CD4-positive, alpha-beta T cell treated with Interleukin-6 for 4 hours (primary cell): ENCODE measurements around the gene EHMT1.

ENCODE experiments used
- DNase-seq: peaks from one replicate; pipeline ENCODE4 v3.0.0-alpha.2; 2020; ENCODE audit warnings: mixed read lengths

Gene EHMT1

DNA sequence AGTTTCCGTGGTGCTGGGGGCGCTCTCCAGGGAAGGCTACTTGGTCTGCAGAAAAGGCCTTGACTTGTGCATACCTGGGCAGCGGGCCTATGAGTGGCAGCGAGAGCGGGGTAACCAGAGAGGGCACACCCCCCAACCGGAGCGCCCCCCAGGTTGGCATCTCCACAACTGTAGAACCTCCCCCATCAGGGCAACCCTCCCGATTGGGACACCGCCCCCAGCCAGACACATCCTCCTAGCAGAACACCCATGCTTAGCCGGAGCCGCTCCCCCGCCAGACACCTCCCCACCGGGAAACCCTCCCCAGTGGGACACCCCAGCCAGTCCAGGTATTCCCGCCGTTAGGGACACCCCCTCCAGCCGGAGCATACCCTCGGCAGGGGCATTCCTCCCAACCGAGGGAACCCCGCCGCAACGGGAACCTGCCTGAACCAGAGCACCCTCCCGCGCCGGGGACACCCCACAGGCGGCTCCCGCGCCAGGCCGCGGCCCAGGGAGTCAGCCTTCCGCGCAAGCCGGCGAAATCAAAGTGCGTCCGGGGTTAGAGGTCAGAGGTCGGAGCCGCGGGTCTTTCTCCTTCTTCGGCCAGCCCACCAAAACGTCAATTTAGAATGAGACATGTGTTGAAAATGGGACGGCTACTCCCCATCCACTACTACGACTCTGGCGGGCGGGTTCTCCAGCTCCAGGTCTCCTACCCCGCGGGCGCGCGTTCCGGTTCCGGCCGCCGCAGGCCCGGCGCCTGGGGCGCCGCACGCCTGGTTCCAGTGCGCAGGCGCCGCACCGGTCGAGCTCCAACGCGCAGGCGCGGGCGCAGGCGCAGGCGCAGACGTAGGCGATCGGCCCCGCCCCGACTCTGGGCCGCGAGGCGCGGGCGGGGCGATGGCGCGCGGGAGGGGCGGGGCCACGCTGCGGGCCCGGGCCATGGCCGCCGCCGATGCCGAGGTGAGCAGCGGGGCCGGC, at the start of gene EHMT1:
TSS of gene EHMT1 (plus strand) at position 901 of the 963 bp plus-strand sequence. CDS start at position 925, 24 bp downstream.
- peak; percentile 89 for DNase-seq

DNA sequence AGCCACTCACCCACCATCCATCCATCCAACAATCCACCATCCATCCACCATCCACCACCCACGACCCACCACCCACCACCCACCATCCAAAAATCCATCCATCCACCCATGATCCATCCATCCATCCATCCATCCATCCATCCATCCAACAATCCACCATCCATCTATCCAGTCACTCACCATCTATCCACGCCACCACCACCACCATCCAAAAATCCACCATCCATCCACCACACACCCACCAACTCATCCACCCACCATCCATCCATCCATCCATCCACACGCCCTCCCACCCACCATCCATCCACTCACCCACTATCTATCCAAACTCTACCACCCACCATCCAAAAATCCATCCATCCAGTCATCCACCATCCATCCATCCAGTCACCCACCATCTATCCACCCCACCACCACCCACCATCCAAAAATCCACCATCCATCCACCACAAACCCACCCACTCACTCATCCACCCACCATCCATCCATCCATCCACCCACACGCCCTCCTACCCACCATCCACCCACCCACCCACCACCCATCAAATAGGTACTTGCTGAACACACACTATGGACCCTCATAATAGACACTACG, 49.1 kb upstream of the EHMT1 start:
- DNase-seq: no peak

DNA sequence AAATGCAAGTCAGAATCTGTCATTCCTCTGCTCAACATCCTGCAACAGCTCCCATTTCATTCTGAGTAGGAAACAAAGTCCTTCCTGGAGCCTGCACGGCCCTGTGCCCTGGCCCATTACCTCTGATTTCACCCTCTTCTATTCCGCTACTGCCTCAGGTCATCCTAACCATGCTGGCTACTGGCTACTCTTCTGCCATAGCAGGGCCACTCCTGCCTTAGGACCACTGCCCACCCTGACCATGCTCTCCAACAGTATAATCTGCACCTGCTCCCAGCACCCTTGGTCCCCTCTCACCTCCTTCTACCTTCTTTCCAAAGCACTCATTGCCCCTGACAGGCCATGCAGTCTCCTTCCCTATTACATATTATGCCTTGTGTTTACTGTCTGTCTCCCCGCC, 48.2 kb upstream of the EHMT1 start:
- no peak for DNase-seq

DNA sequence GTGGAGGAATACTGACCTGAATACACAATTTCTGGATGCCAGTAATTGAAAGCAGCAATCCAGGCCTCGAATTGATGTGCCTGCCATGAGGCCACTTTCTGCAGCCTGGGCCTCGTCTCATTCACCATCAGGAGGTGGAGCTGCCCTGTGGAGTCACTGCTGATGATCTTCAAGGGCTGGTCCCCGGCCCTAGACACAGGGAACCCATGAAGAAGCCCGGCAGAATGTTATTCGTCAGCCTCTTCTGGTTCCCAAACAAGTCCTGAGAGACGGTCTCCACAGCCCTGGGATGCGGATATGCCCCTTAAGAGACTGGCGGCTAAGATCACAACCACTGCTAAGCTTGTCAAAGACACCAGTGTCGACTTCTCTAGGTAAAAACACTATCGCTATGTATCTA, 44.6 kb upstream of the EHMT1 start:
- DNase-seq: no peak

DNA sequence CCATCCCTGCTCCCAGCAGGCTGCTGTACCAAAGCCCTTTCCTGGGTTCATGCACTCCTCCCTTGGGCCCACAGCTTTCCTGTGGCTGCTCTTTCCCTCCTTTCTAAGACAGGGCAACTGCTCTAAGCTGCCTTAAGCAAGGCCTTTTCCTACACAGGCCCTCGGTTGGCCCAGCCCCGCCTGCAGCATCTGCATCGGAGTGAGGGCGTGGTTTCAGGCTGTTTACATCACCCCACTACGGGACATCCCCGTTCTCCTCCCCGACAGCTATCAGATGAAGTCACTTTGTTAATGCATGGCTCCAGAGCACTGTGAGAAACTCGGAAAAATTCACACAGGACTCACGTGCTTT, 43.5 kb upstream of the EHMT1 start:
- DNase-seq: no peak

DNA sequence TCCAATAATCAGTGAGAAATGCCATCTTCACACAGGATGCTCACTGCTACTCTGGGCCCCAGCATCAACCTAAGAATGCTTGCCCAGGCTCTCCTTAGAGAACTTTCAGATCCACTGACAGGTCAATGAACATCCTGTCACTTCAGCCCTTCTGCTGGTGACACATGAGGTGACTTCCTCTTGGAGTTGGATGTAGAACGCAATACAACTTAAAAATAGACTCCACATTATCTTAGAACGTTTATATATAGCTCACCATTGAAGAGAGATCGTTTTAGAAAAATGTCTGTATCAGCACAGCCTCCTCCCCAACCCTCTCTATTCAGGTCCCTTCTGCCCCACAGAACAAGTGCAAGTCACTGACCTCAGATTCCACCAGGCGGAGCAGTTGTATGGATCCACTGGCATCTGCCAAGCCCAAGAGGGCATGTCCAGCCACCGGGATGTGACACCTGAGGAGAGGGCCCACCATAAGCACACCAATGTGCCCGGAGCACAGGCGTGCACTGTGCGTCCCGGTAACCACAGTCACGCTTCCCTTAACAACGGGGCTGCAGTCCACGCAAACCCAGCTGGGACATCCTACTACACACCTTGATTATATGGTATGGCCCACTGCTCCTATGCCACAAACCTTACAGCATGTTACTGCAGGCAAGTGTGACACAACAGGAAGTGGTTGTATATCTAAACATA, 42.9 kb upstream of the EHMT1 start:
- DNase-seq: no peak

DNA sequence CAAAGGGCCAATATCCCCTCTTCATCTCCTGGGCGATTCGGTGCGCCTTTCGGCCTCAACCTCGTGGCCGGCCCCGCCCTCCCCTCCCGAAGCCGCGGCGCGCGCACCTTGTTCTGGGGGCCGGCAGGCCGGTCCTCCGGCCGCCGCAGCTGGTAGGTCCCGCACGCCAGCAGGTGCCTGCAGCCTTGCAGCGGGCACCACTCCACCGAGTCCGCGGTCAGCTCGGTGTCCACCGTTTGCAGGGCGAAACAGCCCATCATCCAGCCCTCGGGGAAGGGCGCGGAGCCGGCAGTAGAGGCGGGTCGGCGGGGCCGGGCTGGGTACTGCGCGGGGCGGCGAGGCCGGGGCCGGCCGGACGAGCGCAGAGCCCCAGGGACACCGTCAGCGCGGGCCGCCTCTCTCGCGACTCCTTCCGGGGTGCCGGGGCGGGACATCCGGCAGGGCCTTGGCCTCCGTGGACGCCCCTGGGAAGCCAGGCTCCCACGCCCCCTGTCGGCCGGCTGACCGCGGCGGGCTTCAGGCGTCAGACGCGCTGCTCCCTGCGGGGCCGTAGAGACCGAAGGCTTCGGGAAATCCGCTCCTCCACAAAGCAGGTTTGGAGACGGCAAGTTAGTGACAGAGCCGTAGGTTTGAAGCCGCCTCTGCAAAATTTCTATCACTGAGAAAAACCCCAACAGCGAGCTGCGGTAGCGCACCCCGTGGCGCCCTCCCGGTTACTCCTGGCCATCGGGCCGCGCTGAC, 40.1 kb upstream of the EHMT1 start, which contains the start of gene DPH7:
TSS of gene DPH7 (minus strand) at position 408 of the 741 bp plus-strand sequence. CDS start at position 260, 148 bp downstream.
- peak; percentile 98 for DNase-seq

DNA sequence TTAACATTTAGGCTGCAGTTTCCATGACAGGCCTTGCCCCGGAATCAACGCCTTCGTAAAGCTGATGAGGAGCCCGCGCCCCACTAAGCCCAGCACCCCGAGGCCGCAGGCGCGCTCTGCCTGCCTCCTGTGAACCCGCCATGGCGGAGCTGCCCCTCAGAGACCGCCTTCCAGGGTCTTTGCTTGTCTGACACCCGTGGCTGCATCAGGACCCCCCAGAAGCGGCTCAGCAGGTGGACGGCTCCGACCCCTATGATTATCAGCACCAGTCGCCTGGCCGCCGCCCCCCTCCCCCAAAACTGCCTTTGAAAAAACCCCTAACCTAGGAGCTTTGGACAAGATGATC, 39.6 kb upstream of the EHMT1 start:
- no peak for DNase-seq

DNA sequence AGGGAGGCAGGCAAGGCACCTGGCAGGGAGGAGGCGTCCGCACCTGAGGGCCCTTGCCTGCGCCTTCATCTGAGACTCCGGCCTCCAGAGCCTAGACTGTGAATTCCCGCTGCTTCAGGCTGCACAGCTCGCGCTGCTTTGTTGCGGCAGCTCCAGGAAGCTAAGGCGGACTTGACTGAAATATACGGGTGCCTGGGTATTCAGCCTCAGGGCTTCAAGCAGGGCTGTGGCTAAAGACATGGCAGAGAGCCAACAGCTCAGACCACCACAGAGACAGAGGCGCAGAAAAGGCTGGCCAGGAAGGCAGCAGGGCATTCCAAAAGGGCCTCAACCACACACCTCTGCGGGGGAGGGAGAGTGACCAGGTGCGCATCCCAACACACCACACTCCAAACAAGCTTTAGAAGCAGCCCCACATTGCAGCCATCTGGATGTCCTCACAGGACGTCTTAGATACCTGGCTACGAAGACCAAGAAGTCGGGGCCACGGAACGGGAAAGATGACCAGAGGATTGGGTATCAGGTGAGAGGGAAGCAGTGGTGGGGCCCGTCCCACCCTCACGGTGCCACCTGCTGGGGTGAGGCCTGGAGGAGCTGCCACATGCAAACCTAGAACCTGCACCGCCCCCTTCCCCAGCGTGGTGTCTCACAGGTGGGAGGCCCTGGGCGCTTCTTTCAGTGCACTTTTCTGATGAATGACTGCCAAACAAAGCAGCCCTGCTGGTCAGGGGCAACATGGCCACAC, 38.4 kb upstream of the EHMT1 start:
- no peak for DNase-seq

DNA sequence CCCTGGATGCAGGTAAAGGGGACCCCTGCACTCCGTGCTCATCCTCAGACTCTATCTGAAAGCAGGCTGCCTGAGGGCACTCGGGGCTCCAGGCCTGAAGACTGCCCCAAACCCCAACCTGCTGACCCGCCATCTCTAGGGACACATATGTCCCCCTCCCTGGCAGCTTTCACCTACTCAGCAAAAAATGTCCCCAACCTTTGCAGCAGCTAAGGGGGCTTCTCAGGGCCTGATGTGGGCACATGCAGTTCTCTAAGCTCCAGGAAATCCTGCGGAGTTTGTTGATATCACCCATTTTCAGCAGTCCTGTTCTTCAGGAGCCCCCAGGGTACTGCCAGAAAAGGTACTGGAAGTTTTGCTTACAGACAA, 37.9 kb upstream of the EHMT1 start:
- no peak for DNase-seq

DNA sequence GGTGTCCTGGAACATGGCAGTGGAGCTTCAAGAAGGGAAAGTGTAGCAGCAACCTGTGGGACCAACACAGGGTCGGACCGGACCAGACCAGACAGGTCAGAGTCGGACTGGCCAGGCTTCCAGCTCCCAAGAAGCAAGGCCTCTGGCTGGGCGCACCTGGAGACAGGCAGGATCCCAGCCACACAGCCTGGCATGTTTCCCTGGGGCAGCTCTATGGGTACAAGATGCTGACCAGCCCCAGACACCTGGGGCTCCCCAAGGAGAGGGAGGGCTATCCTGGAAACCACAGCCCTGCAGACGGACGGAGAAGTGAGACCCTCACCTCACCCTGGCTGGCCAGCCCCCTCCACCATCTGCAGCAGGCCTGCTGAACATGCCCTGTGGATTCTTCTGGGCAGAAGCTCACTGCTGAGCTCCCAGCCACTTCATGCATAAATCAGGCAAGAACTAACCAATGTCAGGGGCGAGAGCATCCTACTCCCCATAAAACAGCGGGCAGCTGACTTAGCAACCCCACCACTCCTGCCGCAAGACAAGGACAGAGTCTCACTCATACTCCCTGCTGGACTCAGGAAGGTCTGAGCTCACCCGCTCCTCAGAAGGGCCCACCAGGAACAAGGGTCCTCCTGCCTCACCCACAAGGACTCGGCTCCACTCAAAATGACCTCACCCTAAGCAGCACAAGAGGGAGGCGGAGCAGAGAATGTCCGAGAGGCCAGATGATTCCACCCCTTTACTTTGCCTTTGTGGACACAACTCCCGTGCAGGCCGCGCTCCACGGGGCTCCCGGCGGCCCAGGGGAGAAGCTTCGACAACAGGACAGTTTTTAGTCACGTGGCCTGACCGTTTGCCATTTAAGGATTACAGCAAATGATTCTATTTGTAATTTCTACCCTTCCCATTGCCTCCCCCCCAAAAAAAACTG, 37.2 kb upstream of the EHMT1 start:
- DNase-seq: no peak

DNA sequence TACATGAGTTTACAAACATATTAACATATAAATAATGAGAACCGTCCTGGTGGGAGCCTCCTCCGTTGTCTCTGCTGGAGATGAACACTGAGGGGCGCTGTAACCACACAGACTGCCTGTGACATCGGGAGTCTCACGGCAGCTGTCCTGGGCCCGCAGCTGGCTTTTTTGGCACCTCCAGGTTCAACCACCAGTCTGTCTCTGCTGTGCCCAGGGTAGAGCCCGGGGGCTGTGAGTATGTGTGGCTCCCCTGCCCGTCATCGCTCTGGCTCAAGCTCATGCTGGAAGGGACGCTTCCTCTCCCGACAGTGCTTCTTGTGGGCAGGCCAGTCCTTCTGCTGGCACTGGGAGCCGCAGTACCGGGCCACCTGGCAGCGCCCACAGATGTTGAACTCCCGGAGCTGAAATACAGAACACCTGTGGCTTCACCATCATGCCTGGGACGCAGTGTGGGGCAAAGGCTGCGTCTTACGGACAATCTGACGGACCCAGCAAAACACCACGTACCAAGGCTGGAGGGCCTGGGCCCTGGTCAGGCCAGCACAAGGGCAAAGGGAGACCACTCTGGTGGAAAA, 36.4 kb upstream of the EHMT1 start:
- no peak for DNase-seq

DNA sequence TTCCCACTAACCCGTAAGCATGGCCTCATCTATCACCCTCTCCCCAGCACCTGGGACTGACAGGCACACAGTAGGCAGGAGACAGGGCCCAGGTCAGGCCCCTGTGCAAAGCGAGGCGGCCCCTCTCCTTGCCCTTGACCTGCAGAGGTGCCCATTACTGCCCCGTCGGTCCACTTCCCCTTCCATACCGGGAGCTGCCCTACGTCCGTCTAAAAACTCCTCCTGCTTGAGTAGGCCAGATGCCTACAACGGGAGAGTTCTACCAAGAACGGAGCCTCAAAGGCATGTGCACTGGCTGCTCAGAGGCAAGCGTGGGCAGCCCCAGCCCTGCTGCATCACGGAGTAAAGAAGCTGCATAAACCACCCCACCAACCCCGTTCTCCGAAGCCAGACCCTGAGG, 35.5 kb upstream of the EHMT1 start:
- DNase-seq: no peak

DNA sequence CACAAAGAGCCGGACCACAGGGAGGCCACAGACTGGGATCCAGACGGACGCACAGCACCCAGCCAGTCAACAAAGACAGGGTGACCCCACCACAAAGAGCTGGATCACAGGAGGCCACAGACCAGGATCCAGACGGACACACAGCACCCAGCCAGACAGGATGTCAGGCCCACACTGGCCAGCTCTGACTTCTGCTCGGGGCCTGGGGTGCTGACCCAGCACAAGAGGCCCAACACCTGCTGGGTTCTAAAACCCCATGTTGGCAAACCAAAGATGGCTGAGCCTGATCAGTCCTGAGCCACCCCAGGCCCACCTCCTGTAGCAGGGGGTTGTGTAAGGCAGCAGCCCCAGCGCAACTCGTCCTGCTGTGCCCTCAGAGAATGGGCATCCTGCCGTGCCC, 34.8 kb upstream of the EHMT1 start:
- DNase-seq: no peak

DNA sequence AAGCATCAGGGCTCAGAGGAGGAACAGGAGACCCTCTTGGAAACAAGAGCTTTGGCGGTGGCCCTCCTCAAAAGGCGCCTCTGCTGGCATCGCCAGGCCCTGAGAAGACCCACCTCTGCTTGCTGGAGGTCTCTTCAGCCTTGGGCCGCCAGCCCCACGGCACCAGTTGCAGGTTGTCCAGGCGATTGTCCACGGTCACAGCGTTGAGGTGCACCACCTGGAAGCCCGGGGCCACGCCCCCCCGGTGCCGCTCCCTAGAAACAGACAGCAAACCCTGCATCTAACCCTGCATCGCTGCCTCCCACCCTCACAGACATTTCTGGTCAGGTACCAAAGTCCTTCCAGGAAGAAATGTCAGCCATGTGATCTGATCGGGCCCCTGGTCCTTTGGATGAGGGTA, 32.0 kb upstream of the EHMT1 start:
- no peak for DNase-seq

DNA sequence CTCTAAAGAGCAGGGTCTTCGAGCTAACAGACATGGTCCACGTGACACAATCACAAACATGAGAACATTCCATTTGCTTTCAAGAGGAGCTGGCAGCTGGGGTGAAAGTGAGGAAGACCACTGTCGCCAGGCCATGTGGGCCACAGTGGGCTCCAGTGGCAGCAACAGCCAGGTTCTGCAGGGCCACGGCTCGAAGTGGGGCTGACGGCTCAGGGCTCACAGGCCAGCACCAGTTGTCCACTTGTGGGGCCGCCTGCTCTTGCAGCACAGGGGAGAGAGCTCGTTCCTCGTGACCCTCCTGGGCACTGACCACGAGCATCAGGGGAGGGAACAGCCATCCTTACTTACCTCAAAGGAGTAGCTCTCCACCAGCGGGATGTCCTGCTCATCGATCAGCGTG, 30.5 kb upstream of the EHMT1 start:
- no peak for DNase-seq

DNA sequence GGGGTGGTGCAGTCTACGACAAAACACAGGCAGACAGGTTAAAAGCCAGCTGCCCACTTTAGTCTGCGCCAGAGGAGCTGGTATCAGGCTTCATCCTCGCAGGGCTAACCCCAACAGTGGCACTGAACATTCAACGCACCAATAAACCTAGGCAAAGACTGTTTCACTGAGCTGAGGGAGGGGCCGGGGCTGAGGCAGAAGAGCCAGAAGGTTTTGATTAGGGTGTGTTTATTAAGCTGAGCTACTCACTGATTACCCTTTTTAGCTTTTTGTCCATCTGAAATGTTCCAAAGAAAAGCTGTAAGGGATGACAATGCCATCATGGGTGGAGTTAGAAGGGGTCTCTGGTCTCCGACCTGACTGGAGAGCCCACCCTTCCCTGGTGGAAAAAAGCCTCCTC, 29.9 kb upstream of the EHMT1 start:
- DNase-seq: no peak

DNA sequence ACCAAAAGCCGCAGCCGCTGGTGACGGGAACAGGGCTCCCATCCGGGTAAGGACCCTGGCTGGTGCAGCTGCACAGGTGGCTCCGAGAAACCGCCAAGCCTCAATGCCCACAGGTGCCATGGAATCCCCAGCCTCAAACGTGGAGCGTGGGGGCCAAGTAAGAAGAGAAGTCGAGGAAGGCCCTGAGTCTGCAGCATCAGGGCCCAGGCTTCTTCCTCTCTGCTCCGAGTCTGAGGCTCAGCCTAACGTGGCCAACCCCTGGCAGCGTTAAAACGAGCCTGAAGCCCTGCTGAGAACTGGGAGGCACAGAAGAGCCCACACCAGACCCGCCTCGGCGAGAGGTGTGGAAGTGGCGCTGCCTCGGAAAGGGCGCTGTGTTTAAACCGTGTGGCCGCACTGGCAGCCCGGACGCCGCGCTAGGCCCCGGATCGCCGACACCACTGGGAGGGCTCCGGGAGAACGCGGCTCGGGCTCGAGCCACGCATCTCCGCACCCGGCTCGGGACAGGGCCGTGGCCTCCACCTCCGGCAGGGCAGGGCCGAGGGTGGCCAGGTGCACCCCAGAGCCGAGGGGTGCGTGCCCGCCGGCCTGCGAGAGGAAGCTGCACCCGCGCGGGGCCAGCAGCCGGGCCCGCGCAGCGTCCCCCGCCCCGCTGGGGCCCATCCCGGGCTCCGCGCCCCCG, 29.2 kb upstream of the EHMT1 start:
- no peak for DNase-seq

DNA sequence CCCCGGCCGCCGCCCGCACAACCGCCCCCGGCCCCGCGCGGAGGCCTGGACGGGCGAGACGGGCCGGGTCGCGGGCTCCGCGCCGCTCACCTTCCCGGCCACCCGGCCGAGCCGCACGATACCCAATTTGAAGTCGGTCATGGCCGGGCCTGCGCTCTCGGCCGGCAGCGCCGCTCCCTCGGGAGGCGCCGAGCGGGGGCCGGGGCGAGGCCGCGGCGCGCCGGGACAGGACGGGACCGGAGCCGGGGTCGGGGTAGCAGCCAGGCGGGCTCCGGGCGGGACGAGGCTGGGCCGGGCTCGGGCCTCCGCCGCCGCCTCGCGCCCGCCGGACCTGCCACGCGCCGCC, 28.7 kb upstream of the EHMT1 start:
- DNase-seq: no peak
